Measurements from ENCODE around the gene ZNF107.

Gene ZNF107

DNA sequence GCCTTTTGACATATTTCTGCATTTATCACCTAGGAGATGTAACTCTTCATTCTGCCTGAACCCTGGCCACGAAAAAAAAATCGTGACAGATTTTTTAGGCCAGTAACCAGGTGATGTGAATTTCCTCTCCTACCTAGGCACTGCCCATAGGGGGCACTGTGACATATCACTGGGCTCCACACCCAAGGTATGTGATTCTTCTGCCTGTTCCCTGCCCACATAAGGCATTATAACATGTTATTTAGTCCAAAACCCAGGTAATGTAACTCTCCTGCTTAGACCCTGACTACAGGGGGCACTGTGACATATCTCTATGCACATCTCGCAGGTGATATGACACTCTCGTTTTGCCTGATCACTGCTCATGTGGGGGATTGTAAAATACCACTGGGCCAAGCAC lies 29.5 kb upstream of the ZNF107 start:
- DNase-seq (ENCODE audit: insufficient read length, low spot score) (no peak), FAIRE-seq (no peak)
- no peak for TF ChIP-seq POLR2A (IDR thresholded peaks at IDR 0.05; ENCODE audit: low read depth, low read length)

DNA sequence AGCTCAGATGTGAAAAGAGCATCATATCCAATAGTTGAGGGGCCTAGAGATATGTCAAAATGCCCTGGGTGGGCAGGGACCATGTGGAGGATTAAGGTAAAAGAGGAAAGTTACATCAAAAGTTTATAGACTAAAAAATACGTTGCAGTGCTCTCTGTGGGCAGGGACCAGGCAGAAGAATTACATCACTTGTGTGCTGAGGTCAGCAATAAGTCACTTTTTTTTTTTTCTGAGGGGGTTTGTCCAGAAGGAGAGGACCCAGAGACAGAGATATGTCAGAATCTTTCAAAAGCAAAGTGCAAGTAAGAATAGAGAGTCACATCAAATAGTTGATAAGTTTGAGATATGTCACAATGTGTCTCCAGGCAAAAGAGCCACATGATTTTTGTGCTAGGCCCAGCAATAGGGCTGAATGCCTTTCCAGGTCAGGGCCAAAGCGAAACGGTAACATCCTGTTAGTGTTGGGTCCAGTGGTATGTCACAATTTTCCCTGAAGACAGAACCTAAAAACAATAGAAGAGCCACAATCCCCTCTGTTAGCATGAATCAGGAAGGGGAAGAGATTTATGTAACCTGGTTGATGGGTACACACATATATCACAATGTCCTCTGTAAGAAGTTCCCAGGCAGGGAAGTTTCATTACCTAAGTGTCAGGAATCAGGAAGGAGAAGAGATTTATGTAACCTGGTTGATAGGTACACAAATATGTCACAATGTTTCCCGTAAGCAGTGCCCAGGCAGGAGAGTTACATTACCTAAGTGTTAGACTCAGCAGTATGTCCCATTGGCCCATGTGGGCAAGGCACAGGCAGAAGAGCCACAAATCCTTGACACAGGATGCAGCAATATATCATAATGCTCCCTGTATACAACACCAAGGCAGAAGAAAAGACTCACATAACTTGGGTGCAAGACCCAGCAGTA lies 28.1 kb upstream of the ZNF107 start:
- no peak for TF ChIP-seq POLR2A (IDR thresholded peaks at IDR 0.05; ENCODE audit: low read depth, low read length)
- FAIRE-seq (no peak), DNase-seq (ENCODE audit: insufficient read length, low spot score) (no peak)

DNA sequence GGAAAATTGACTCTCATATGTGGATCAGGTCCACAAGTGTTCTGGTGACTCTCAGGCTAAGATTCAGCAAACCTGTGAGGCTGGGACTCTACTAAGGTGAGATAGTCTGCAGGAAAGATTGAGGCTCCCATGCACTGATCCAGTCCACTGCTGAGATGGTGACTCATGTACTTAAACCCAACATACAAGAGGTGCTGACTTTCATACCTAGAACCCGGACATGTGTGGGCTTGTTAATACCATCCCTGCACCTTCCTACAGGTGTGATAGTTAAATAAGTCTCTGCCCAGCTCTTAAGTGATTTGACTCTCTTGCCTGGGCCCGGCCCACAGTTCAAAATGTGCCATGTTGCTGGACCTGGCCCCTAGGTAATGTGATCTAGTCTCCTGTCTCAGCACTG lies 27.1 kb upstream of the ZNF107 start:
- FAIRE-seq: no peak
- no peak for DNase-seq (ENCODE audit: insufficient read length, low spot score)
- TF ChIP-seq POLR2A (IDR thresholded peaks at IDR 0.05; ENCODE audit: low read depth, low read length): no peak

DNA sequence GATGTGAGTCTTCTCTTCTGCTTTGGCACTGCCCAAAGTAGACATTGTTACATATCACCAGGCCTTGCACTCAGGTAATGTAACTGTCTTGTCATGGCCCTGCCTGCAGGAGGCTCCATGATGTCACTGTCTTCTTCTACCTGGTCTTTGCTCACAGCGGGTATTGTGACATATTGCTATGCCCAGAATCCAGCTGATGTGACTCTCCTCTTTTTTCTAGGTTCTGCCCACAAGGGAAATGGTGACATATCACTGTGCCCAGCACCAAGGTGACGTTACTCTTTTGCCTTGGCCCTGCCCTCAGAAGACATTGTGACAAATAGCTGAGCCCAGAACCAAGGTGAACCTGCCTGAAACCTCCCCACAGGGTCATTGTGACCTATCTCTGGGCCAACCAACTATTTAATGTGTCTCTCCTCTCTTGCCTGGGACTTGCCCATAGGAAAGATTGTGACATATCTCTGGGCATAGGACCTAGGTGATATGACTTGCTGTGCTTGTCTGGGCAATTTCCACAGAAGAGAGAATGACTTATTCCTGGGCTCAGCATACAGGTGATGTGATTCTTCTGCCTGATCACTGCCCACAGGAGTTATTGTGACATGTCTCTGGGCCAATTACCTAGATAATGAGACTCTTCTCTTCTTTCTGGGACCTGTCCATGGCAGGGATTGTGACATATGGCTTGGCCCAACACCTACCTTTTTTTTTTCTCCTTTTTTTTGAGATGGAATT lies 26.5 kb upstream of the ZNF107 start:
- no peak for DNase-seq (ENCODE audit: insufficient read length, low spot score)
- TF ChIP-seq POLR2A (IDR thresholded peaks at IDR 0.05; ENCODE audit: low read depth, low read length): no peak
- no peak for FAIRE-seq

DNA sequence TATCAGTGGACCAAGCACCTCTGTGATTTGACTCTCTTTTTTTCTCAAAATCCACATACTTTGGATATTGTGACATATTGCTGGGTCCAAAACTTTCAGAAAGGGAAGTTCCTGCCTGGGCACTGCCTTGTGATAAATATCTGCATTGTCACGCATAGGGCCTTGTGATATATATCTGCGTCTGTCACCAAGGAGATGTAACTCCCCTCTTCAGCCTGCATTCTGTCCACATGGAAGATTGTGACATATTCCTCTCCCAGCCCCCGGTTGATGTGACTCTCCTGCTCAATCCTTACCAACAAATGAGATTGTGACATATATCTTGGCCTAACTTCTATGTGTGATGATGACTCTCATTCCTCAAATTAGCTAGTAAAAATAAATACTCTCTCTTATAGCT lies 25.4 kb upstream of the ZNF107 start:
- TF ChIP-seq POLR2A (IDR thresholded peaks at IDR 0.05; ENCODE audit: low read depth, low read length): no peak
- no peak for DNase-seq (ENCODE audit: insufficient read length, low spot score)
- FAIRE-seq: no peak

DNA sequence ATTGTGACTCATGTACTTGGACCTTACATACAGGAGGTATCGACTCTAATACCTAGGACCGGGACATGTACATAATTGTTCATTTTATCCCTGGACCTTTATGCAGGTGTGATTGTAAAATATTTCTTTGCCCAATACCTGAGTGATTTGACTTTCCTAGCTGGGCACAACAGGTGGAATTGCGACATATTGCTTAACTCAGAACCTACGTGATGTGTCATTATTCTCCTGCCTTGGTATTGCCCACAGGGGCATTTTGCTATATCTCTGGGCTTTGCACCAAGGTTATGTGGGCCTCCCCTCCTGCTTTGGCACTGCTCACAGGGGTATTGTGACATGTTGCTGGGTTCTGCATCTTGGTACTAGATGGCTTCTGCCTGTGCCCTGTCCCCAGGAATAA lies 23.9 kb upstream of the ZNF107 start:
- TF ChIP-seq POLR2A (IDR thresholded peaks at IDR 0.05; ENCODE audit: low read depth, low read length): no peak
- no peak for DNase-seq (ENCODE audit: insufficient read length, low spot score)
- no peak for FAIRE-seq

DNA sequence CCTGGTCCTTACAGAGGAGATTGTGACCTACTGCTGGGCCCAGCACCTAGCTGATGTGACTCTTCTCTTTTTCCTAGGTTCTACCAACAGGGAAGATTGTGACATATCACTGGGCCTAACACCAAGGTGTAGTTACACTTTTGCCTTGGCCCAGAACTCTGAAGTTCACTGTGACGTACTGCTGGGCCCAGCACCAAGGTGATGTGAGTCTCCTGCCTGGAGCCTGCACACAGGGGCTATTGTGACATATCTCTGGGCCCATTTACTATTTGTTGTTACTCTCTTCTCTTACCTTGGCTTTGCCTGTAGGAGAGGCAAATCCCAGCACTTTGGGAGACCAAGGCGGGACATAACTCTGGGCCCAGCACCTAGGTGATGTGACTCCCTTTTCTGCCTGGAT lies 23.1 kb upstream of the ZNF107 start:
- FAIRE-seq: no peak
- no peak for DNase-seq (ENCODE audit: insufficient read length, low spot score)
- no peak for TF ChIP-seq POLR2A (IDR thresholded peaks at IDR 0.05; ENCODE audit: low read depth, low read length)

DNA sequence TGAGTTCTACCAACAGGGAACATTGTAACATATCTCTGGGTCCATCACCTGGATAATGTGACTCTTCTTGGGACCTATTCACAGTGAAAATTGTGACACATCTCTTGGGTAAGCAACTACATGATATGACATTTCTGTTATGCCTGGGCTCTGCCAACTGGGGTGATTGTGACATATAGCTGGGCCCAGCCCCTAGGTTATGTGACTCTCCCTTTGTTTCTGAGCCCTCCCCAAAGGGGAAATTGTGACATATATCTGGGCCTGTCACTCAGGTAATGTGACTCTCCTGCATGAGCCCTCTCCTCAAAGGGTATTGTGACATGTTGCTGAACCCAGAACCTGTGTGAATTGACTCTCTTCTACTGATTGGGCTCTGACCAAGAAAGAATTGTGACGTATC lies 22.4 kb upstream of the ZNF107 start:
- no peak for TF ChIP-seq POLR2A (IDR thresholded peaks at IDR 0.05; ENCODE audit: low read depth, low read length)
- FAIRE-seq: no peak
- no peak for DNase-seq (ENCODE audit: insufficient read length, low spot score)

DNA sequence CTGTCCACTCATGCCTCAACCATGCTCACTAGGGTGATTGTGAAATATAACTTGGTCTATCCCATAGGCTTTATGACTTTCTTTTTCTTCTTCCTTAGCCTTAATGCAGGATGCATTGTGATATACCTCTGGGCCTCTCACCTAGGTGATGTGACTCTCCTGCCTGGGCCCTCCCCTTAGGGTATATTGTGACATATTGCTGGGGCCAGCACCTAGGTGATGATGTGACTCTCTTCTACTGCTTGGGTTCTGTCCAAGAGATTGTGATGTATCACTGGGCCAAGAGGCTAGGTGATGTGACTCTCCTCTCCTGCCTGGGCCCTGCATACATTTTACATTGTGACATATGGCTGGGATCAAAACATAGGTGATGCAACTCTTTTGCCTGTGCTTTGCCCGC lies 14.7 kb upstream of the ZNF107 start:
- FAIRE-seq (no peak), DNase-seq (ENCODE audit: insufficient read length, low spot score) (no peak)
- TF ChIP-seq POLR2A (IDR thresholded peaks at IDR 0.05; ENCODE audit: low read depth, low read length): no peak

DNA sequence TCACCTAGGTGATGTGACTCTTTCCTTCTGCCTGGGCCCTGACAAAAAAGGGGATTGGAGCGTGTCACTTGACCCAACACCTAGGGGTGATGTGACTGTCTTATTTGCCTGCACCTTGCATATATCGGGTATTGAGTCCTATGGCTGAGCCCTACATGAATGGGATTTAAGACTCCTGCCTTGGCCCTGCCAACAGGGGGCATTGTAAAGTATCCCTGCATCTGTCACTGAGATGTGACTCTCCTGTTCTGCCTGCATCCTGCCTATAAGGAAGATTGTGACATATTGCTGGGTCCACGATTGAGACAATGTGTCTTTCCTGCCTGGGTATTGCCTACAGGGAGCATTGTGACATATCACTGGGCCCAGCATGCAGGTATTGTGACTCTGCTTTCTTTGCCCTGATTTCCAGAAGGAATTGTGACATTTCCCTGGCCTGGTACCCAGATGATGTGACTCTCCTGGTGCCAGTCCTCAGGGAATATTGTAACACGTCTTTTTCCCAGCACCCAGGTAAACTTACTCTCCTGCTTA lies 14.2 kb upstream of the ZNF107 start:
- TF ChIP-seq POLR2A (IDR thresholded peaks at IDR 0.05; ENCODE audit: low read depth, low read length): no peak
- no peak for FAIRE-seq
- no peak for DNase-seq (ENCODE audit: insufficient read length, low spot score)

DNA sequence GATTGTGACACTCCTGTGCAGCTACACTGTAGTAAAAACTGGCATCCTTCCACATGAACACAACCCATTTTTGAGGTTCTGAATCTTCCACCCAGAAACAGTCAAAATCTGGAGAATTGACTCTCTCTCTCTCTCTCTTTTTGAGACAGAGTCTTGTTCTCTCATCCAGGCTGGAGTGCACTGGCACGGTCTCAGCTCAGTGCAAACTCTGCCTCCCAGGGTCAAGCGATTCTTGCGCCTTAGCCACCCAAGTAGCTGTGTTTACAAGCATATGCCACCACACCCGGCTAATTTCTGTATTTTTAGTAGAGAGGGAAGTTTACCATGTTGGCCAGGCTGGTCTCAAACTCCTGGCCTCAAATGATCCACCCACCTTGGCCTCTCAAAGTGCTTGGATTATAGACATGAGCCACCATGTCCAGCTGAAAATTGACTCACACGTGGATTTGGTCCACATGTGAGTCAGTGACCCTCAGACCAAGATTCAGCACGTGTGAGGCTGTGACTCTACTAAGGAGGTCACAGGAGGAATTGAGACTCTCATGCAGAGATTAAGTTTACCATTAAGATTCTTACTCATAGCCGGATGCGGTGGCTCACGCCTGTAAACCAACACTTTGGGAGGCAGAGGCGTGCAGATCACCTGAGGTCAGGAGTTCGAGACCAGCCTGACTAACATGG lies 12.1 kb upstream of the ZNF107 start:
- DNase-seq (ENCODE audit: insufficient read length, low spot score) (no peak), FAIRE-seq (no peak)
- TF ChIP-seq POLR2A (IDR thresholded peaks at IDR 0.05; ENCODE audit: low read depth, low read length): no peak

DNA sequence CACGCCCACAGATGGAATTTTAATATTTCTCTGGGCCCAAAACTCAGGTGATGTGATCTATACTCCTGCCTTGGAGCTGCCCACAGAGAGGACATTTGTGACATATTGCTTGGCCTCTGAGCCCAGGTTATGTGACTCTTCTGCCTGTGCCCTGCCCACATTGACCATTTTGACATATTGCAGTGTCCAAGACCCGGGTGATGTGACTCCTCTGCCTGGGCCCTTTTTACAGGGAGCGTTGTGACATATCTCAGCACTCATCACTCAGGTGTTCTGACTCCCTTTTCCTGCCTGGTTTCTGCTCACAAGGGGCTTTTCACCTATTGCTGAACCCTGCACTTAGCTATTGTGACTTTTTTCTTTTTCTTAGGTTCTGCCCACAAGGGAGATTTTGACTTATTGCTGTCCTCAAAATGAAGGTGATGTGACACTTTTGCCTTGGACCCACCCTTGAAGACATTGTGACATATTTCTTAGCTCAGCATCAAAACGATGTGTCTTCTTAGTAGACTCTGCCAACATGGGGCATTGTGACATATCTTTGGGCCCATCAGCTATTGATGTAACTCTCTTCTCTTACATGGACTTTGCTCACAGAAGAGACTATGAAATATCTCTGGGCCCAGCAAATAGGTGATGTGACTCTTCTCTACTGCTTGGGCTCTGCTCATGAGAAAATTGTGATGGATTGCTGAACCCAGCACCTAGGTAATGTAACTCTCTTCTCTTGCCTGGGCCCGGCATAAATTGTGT lies 11.0 kb upstream of the ZNF107 start:
- no peak for TF ChIP-seq POLR2A (IDR thresholded peaks at IDR 0.05; ENCODE audit: low read depth, low read length)
- DNase-seq (ENCODE audit: insufficient read length, low spot score) (no peak), FAIRE-seq (no peak)

DNA sequence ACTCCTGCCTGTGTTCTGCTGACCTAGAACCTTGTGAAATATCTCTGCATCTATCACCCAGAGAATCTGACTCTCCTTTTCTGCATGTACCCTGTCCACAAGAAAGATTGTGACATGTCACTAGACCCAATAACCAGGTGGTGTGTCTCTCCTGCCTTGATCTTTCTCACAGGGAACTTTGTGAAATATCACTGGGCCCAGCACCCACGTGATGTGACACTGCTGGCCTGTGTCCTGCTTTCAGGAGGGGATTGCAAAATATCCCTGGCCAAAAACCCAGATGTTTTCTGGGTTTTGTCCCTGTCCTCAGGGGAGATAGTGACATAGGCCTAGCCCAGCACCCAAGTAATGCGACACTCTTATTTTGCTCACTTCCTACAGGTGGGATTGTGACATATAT lies 10.1 kb upstream of the ZNF107 start:
- FAIRE-seq (no peak), DNase-seq (ENCODE audit: insufficient read length, low spot score) (no peak)
- no peak for TF ChIP-seq POLR2A (IDR thresholded peaks at IDR 0.05; ENCODE audit: low read depth, low read length)
